K562 (cell line): Measurements from ENCODE around the gene DCXR. TPM values are rescaled to one million over a fixed set of nuclear protein-coding genes. Genes with fewer than 3 reads are reported as not detected.
A peak's percentile ranks its signal among the peaks of the same experiment; 100 is the strongest.

ENCODE experiments used
- GTF3C2 ChIP-seq: IDR thresholded peaks from 3 replicates; pipeline ENCODE4 v1.6.1; 2011; ENCODE audit warnings: borderline replicate concordance, mild to moderate bottlenecking, moderate library complexity; ENCODE audit not compliant: insufficient read length; ENCODE audit errors: extremely low read depth
- ILF3 ChIP-seq: fragments of 450-650 bp; IDR thresholded peaks from 2 replicates; pipeline ENCODE4 v1.6.1; 2018; ENCODE audit warnings: antibody characterized with exemption, mild to moderate bottlenecking, moderate library complexity, borderline replicate concordance
- KAT7 ChIP-seq: sonication (generic); formaldehyde crosslinking; IDR thresholded peaks from 2 replicates; pipeline ENCODE4 v1.8.0; 2022; ENCODE audit warnings: missing genetic modification reagents, mild to moderate bottlenecking, borderline replicate concordance
- PRPF4 ChIP-seq: fragments of 200-400 bp; formaldehyde crosslinking; IDR thresholded peaks from one replicate; pipeline ENCODE4 v1.6.1; 2017; ENCODE audit warnings: low read length, low read depth, mild to moderate bottlenecking; ENCODE audit not compliant: insufficient read depth, poor library complexity, severe bottlenecking
- SAP30 ChIP-seq: fragments of 200-600 bp; sonication (generic); IDR thresholded peaks from 2 replicates; pipeline ENCODE4 v1.6.1; 2012; ENCODE audit warnings: borderline replicate concordance, low read depth, mild to moderate bottlenecking, moderate library complexity, low read length, control low read depth, inconsistent platforms; ENCODE audit not compliant: insufficient read depth, poor library complexity, severe bottlenecking
- U2AF2 ChIP-seq: fragments of 200-400 bp; formaldehyde crosslinking; optimal IDR thresholded peaks from 2 replicates; pipeline ENCODE3; 2017; ENCODE audit warnings: low read depth, mild to moderate bottlenecking, low read length
- ZFP36 ChIP-seq: fragments of 150-350 bp; IDR thresholded peaks from 2 replicates; pipeline ENCODE4 v1.6.1; 2018; ENCODE audit warnings: low read length, low read depth; ENCODE audit not compliant: partially characterized antibody
- ZNF165 ChIP-seq: fragments of 250-450 bp; sonication (Bioruptor Pico); IDR thresholded peaks from 2 replicates; pipeline ENCODE4 v1.4.0; 2020; ENCODE audit warnings: borderline replicate concordance
- ZNF449 ChIP-seq: fragments of 250-450 bp; sonication (Bioruptor Pico); IDR thresholded peaks from 2 replicates; pipeline ENCODE4 v1.8.0; 2022; ENCODE audit warnings: moderate library complexity, mild to moderate bottlenecking, inconsistent platforms
- ZNF586 ChIP-seq: fragments of 450-650 bp; formaldehyde crosslinking; conservative IDR thresholded peaks from 2 replicates; pipeline ENCODE4 v1.4.0; 2020; ENCODE audit warnings: mild to moderate bottlenecking, moderate library complexity
- polyA plus RNA-seq, 8 experiments: library from polyadenylated mRNA; depleted of rRNA in 4 of 8; stranded (reverse) in 5 of 8; unstranded in 3 of 8; fragments of >200 nt; fragmentation: Nextera tagmentation in 2 of 8; fragmentation: Illumina TruSeq in 1 of 8; extraction: Ambion mirVana in 2 of 8; extraction: Trizol in 1 of 8; gene quantifications; 2 replicates each; pipeline versions ENCODE4 v1.2.1 to v1.2.3, GENCODE V29; 2011 to 2014; ENCODE audit warnings: inconsistent platforms in 1 of 8, missing spikeins in 1 of 8
- total RNA-seq, 7 experiments: library from RNA; depleted of rRNA in 6 of 7; stranded (reverse); fragments of >200 nt in 6 of 7; fragmentation: Illumina TruSeq in 2 of 7; extraction: Trizol in 2 of 7; gene quantifications; 2 replicates each; pipeline versions ENCODE4 v1.2.1 to v1.2.3, GENCODE V29; 2011 to 2021; ENCODE audit warnings: low replicate concordance in 1 of 7
- TF ChIP-seq, protein P1 (sequence below): fragments of 200-800 bp; sonication (Bioruptor generic); IDR thresholded peaks from 2 replicates; pipeline ENCODE4 v1.6.1; 2017; ENCODE audit warnings: missing genetic modification characterization, missing compliant biosample characterization
- TF ChIP-seq, protein P2 (sequence below): fragments of 450-650 bp; IDR thresholded peaks from one replicate; pipeline ENCODE4 v1.6.1; 2018; ENCODE audit warnings: mild to moderate bottlenecking, moderate library complexity; ENCODE audit not compliant: partially characterized antibody

DCXR gene
- total and polyA plus RNA-seq, 9 of the 15 experiments (the other 6 are each of a cell fraction or from before 2014, with no cell fraction given): 21.3 to 274 (median 156) TPM

DNA sequence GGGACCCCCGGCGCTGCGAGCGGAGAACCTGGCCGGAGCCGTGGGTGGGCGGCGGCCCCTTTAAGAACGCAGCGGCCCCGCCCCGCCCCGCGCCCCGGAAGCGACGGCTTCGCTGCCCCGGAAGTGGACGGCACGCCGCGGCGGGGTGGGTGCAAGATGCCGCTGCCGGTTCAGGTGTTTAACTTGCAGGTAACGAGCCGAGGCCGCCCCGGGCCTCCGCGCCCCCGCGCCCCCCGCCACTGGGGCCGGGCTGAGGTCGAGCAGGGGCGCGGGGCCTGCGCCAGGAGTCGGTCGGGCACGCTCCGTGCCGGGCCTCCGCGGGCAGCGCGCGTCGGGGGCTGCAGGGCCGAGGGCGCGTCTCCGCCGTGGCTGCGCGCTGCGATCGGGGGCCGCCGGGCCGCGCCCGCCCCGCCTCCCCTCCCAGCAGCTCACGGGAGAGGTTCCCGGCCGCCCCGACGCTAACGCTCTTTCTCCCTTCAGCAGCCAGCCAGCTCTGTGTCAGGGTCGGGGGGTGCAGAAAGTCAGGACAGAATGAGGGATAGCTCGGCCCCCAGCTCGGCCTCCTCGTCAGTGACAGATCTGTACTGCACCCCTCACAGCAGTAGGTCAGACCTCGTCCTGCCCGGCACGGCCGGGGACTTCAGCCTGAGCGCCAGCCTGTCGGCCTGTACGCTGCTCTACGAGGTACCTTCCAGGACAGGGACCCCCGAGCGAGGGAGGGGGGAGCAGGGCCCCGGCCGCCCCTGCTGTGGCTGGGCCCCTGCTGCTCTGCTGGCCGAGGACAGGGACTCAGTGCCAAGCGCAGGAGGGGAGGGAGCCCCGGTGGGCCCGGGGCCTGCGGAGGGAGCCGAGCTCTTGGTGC lies 14.5 kb upstream of the DCXR start, which contains the start of the genes GPS1 and RFNG (continued):
- no peak for TF ChIP-seq U2AF2
- no peak for TF ChIP-seq ZNF586 (CRISPR knock-in tag)
- no peak for TF ChIP-seq ILF3
- TF ChIP-seq, protein P1, sequence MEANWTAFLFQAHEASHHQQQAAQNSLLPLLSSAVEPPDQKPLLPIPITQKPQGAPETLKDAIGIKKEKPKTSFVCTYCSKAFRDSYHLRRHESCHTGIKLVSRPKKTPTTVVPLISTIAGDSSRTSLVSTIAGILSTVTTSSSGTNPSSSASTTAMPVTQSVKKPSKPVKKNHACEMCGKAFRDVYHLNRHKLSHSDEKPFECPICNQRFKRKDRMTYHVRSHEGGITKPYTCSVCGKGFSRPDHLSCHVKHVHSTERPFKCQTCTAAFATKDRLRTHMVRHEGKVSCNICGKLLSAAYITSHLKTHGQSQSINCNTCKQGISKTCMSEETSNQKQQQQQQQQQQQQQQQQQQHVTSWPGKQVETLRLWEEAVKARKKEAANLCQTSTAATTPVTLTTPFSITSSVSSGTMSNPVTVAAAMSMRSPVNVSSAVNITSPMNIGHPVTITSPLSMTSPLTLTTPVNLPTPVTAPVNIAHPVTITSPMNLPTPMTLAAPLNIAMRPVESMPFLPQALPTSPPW (CRISPR knock-in tag): peak; percentile 86
- no peak for TF ChIP-seq PRPF4
- no peak for TF ChIP-seq ZFP36
- no peak for TF ChIP-seq ZNF449
- no peak for TF ChIP-seq ZNF165
- no peak for TF ChIP-seq KAT7 (CRISPR knock-in tag)
- TF ChIP-seq, protein P2, sequence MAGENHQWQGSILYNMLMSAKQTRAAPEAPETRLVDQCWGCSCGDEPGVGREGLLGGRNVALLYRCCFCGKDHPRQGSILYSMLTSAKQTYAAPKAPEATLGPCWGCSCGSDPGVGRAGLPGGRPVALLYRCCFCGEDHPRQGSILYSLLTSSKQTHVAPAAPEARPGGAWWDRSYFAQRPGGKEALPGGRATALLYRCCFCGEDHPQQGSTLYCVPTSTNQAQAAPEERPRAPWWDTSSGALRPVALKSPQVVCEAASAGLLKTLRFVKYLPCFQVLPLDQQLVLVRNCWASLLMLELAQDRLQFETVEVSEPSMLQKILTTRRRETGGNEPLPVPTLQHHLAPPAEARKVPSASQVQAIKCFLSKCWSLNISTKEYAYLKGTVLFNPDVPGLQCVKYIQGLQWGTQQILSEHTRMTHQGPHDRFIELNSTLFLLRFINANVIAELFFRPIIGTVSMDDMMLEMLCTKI: no peak
- TF ChIP-seq SAP30: peak; percentile 61
- no peak for TF ChIP-seq GTF3C2
